RWPE1 (cell line): Measurements from ENCODE around the gene CD226.
"Not testable (repeated sequence)": the region's sequence is repeated elsewhere in the genome, so short reads cannot be mapped to it uniquely, and the experiment has no call there.

ENCODE experiments used
- CTCF ChIA-PET: fragments of 350-600 bp; sonication (Branson Sonifier 250); formaldehyde crosslinking; extraction: SDS; loops from one replicate; lab custom pipeline; 2021; lab: Yijun Ruan, JAX
- POLR2A ChIA-PET: fragments of 400-600 bp; formaldehyde crosslinking; extraction: SDS; loops from one replicate; lab custom pipeline; 2020; ENCODE audit warnings: antibody characterized with exemption; ENCODE audit not compliant: low non-redundant PET; lab: Yijun Ruan, JAX
- DNase-seq: peaks from one replicate; pipeline ENCODE4 v3.0.0; 2012; ENCODE audit warnings: low spot score
- H3K27ac ChIP-seq: fragments of 450-650 bp; 2 replicates; pipeline ENCODE4 v1.5.1; 2017
- TF ChIP-seq, protein P1 (sequence below): fragments of 450-650 bp; conservative IDR thresholded peaks from 2 replicates; pipeline ENCODE4 v1.5.1; 2017; ENCODE audit warnings: low read depth, mild to moderate bottlenecking

The CD226 gene

DNA sequence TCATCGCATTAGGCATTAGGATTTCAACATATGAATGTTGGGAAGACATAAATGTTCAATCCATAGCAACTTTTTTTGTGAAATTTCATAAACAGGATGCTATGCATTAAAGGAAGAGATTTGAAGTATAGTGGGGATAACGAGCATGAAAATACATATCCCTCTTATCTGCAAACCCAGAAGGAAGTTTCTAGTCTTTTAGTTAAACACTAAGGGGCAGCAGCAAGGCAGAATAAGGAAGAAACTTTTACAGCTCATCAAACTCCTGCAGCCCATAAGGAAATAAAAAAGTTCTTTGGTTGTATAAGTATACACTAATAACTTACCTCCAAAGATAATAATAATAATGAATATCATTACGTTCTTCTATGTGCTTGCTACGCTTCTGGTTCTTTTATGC lies 81.5 kb downstream of the CD226 start:
- H3K27ac ChIP-seq = no peak overlapping the region
- POLR2A ChIA-PET = no interaction called here
- CTCF ChIA-PET = no interaction called here
- TF ChIP-seq, protein P1, sequence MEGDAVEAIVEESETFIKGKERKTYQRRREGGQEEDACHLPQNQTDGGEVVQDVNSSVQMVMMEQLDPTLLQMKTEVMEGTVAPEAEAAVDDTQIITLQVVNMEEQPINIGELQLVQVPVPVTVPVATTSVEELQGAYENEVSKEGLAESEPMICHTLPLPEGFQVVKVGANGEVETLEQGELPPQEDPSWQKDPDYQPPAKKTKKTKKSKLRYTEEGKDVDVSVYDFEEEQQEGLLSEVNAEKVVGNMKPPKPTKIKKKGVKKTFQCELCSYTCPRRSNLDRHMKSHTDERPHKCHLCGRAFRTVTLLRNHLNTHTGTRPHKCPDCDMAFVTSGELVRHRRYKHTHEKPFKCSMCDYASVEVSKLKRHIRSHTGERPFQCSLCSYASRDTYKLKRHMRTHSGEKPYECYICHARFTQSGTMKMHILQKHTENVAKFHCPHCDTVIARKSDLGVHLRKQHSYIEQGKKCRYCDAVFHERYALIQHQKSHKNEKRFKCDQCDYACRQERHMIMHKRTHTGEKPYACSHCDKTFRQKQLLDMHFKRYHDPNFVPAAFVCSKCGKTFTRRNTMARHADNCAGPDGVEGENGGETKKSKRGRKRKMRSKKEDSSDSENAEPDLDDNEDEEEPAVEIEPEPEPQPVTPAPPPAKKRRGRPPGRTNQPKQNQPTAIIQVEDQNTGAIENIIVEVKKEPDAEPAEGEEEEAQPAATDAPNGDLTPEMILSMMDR = no peak
- DNase-seq = no peak

DNA sequence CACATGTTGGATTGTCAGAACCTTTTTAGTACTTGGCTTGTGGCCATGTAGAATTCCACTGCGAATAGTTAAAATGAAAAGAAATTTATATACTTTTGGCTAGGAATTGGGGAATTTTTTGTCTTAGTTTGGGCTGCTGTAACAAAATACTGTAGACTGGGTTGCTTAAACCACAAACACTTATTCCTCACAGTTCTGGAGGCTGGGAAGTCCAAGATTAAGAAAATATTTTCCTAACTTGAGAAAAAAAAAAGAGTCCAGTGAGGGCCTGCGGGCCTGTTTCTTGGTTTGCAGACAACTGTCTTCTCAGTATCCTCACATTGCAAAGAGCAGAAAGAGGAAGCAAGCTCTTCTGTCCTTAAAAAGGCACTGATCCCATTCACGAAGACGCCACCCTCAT lies 81.9 kb downstream of the CD226 start:
- TF ChIP-seq, protein P1 = no peak
- no peak for DNase-seq
- ChIA-PET POLR2A (no interaction called here), CTCF (no interaction called here)
- H3K27ac ChIP-seq = no peak overlapping the region

DNA sequence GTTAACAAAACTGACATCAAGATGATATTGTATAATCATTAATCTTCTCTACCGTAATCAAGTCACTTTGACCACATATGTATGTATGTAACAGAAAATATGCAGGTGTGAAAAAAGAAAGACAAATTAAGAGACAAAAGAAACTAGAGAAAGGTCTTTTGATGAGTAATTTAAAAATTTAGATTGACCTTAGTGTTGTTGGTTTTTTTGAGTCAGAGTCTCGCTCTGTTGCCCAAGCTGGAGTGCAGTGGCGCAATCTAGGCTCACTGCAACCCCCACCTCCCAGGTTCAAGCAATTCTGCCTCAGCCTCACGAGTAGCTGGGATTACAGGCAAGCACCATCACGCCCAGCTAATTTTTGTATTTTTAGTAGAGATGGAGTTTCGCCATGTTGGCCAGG lies 82.9 kb downstream of the CD226 start:
- DNase-seq, H3K27ac ChIP-seq, CTCF ChIA-PET, POLR2A ChIA-PET: not testable (repeated sequence)

DNA sequence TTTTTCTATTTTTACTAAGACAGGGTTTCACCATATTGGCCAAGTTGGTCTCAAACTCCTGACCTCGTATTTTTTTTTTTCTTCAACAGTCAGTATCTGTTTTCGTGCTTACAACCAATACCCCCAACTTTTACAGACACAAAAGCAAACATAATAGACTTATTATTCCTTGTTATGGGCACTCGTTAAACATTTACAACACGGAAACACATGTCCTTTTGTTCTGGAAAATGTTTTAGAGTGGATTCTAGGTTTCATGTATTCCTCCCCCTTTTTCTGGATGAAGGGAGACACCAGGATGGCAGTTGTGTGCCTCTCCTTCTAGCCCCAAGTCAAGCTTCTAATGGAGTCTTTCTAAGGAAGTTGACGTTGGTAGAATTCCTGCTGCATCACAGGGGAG lies 88.8 kb downstream of the CD226 start:
- ChIA-PET CTCF (interaction anchor here (0.6 kb wide), 1 partner anchor 83 kb away, joined by 3 read pairs; no protein-coding TSS in a partner anchor), POLR2A (no interaction called here)
- TF ChIP-seq, protein P1 = no peak

DNA sequence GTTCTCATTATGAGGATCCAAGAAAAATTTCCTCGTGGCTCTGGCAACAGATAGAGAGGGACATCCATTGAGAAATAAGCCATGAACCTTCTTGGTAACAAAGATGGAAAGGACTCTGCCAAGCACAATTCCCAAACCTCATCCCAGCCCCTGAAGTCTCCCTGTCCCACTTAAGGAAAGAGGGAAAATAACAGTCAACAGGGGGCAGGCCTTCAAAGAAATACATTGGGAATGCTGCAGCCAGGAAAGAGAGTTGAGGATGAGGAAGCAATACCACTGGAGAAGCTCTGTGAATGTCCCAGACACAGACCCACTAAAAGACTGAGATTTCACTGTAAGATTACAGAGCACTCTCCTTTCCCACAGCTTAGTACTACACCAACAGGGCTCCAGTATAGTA lies 93.2 kb downstream of the CD226 start:
- TF ChIP-seq, protein P1 = no peak
- DNase-seq = no peak
- CTCF ChIA-PET = no interaction called here
- H3K27ac ChIP-seq = no peak overlapping the region
- POLR2A ChIA-PET = no interaction called here

More for the DNA sequence above, 88.8 kb downstream of the CD226 start:
- DNase-seq = no peak
- H3K27ac ChIP-seq = no peak overlapping the region

DNA sequence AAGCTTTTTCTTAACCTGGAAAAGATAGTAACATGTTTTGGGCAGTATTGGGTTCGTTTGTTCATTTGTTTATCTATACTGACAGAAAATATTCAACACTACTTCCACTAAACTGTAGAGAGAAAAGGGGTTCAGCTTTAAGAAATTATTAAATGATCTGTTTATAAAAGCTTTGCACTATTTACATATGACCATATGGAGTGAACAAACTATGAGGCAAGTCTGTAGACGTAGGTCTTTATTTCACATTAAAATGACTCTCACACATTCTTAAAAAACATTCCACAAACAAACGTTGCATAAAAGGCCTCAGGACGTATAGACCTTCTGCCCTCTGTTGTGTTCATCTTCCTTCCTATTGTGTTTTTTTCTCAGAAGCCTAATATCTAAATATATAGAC lies 94.6 kb downstream of the CD226 start:
- TF ChIP-seq, protein P1 = no peak
- H3K27ac ChIP-seq = no peak overlapping the region
- CTCF ChIA-PET = no interaction called here
- DNase-seq = no peak
- POLR2A ChIA-PET = no interaction called here

DNA sequence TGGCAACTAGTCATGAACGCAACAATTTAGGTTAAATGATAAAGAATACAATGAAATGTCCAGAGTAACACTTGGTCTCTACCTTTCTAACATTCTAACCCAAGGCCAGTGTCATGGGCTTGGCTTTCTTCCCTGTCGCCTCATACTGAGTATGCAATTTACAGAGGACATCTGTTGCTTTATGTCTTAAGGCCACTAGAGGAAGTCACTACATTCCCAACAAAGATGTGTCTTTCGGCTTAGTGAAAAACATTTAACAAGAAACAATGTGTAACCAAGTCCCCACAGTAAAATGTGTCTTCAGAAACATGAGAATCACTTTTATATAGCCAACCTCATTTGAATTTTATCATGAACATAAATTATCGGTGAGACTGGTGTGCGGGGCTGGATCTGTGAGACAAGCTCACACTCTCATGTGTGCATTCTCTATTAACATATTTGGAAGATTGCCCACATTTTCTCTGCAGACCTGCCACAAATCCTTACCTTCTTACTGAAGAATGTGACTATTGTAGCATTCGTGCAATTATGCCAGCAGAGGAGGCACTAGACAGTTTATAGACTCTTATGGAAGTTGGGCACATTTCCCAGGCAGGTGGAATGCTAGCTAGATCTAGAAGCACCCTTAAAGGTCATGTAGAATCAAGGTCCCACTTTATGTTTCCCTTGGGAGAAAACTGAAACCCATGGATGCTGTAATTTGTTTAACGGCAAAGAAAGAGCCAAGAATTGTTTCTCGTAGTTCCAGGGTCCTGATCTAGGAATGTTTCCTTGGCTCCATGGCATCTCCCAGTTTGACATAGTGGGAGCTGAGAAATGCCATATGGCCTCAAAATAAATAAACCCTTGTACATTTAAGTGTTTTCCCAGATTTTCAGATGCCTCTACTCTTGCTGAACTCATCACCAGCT lies 101.8 kb downstream of the CD226 start:
- no peak for DNase-seq
- CTCF ChIA-PET = no interaction called here
- TF ChIP-seq, protein P1 = no peak
- H3K27ac ChIP-seq = no peak overlapping the region
- POLR2A ChIA-PET = no interaction called here
